Forelimb muscle (tissue), 1 donor: Measurements from ENCODE around the gene SLC25A20. TPM values are rescaled to one million over a fixed set of nuclear protein-coding genes. Genes with fewer than 3 reads are reported as not detected.
"Not testable (repeated sequence)": the region's sequence is repeated elsewhere in the genome, so short reads cannot be mapped to it uniquely, and the experiment has no call there.

Experiments
- DNase-seq: peaks from one replicate; pipeline ENCODE4 v3.0.0-alpha.2; 2013; ENCODE audit warnings: low read depth
- polyA plus RNA-seq: library from polyadenylated mRNA; unstranded; fragments of 120-200 nt; gene quantifications from one replicate; pipeline ENCODE4 v1.2.1, GENCODE V29; 2013; ENCODE audit not compliant: insufficient read length

SLC25A20 gene
- polyA plus RNA-seq, 1 donor = 19.0 TPM

- DNase-seq = no peak
Measured at GRCh38 chr3:48847053-48847503, 51.6 kb downstream of the SLC25A20 start.

GRCh38 chr3:48845170-48845569, 53.5 kb downstream of the SLC25A20 start:
- no peak for DNase-seq

GRCh38 chr3:48837163-48837562, 61.5 kb downstream of the SLC25A20 start:
- no peak for DNase-seq

GRCh38 chr3:48835650-48836366, 62.9 kb downstream of the SLC25A20 start:
- DNase-seq = no peak

- no peak for DNase-seq
Measured at GRCh38 chr3:48832684-48833083, 66.0 kb downstream of the SLC25A20 start.

GRCh38 chr3:48830715-48831114, 68.0 kb downstream of the SLC25A20 start:
- no peak for DNase-seq

GRCh38 chr3:48829525-48829924, 69.2 kb downstream of the SLC25A20 start:
- DNase-seq = not testable (repeated sequence)

- DNase-seq = not testable (repeated sequence)
Measured at GRCh38 chr3:48827874-48828273, 70.8 kb downstream of the SLC25A20 start.

GRCh38 chr3:48826451-48826850, 72.2 kb downstream of the SLC25A20 start:
- DNase-seq = no peak

GRCh38 chr3:48820612-48821324, 77.9 kb downstream of the SLC25A20 start:
- no peak for DNase-seq

GRCh38 chr3:48819234-48820221, 79.2 kb downstream of the SLC25A20 start:
- DNase-seq = no peak

- no peak for DNase-seq
Measured at GRCh38 chr3:48811524-48811923, 87.2 kb downstream of the SLC25A20 start.

Other genes with a start within 250 kb of the SLC25A20 start
- 0.35 TPM for gene CELSR3, start 236.0 kb downstream of the SLC25A20 start, polyA plus RNA-seq
- gene NCKIPSD, start 213.0 kb downstream of the SLC25A20 start, polyA plus RNA-seq = 8.1 TPM
- 81.6 TPM for gene IP6K2, start 181.7 kb downstream of the SLC25A20 start, polyA plus RNA-seq
- gene PRKAR2A, start 51.0 kb downstream of the SLC25A20 start, polyA plus RNA-seq = 41.3 TPM
- gene ARIH2, start 20.0 kb upstream of the SLC25A20 start, polyA plus RNA-seq = 63.2 TPM
- 12.4 TPM for gene P4HTM, start 91.4 kb upstream of the SLC25A20 start, polyA plus RNA-seq
- gene WDR6, start 108.5 kb upstream of the SLC25A20 start, polyA plus RNA-seq = 113 TPM
- gene DALRD3, start 119.7 kb upstream of the SLC25A20 start, polyA plus RNA-seq = 32.6 TPM
- 50.8 TPM for gene NDUFAF3, start 123.2 kb upstream of the SLC25A20 start, polyA plus RNA-seq
- gene IMPDH2, start 130.5 kb upstream of the SLC25A20 start, polyA plus RNA-seq = 282 TPM
- 49.8 TPM for gene QRICH1, start 195.2 kb upstream of the SLC25A20 start, polyA plus RNA-seq
- 268 TPM for gene QARS1, start 205.9 kb upstream of the SLC25A20 start, polyA plus RNA-seq
- 36.2 TPM for gene USP19, start 221.9 kb upstream of the SLC25A20 start, polyA plus RNA-seq
- gene LAMB2, start 234.2 kb upstream of the SLC25A20 start, polyA plus RNA-seq = 317 TPM